ENCODE data around the gene GRIK3. TPM values are rescaled to one million over a fixed set of nuclear protein-coding genes. Genes with fewer than 3 reads are reported as not detected.

GRIK3 gene
- total RNA-seq, 4 donors from 2014 or later = 0.75 to 9.8 (median 1.2) TPM

- Histone ChIP-seq H3K27ac (no peak overlapping the region), H3K4me1 (no peaks in the 10 kb centered on the region), H3K36me3 (no peaks in the 10 kb centered on the region), H3K4me3 (no peak overlapping the region), H3K27me3 (no peaks in the 10 kb centered on the region), H3K9me3 (no peaks in the 10 kb centered on the region)
- in situ Hi-C loops (cut with MboI; ENCODE audit: low pct_ligation_motif_present in 1 of 4, low pct_unique_long_range_greater_than_20kb in 1 of 4, low sequenced_read_pairs in 3 of 4) (no loop called here), intact Hi-C loops (cut with DNase I; ENCODE audit: low total_unique reads) (no loop called here)
- 60% methylated on average over 3 of the region's 3 CpGs; no CpG with 5 or more reads in 1 of the 2 donors for WGBS, 2 donors (ENCODE audit: low coverage in 1 of 2)
- TF ChIP-seq, protein P1, sequence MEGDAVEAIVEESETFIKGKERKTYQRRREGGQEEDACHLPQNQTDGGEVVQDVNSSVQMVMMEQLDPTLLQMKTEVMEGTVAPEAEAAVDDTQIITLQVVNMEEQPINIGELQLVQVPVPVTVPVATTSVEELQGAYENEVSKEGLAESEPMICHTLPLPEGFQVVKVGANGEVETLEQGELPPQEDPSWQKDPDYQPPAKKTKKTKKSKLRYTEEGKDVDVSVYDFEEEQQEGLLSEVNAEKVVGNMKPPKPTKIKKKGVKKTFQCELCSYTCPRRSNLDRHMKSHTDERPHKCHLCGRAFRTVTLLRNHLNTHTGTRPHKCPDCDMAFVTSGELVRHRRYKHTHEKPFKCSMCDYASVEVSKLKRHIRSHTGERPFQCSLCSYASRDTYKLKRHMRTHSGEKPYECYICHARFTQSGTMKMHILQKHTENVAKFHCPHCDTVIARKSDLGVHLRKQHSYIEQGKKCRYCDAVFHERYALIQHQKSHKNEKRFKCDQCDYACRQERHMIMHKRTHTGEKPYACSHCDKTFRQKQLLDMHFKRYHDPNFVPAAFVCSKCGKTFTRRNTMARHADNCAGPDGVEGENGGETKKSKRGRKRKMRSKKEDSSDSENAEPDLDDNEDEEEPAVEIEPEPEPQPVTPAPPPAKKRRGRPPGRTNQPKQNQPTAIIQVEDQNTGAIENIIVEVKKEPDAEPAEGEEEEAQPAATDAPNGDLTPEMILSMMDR (IDR thresholded peaks at IDR 0.05) = no peak
- TF ChIP-seq POLR2A (IDR thresholded peaks at IDR 0.05) (no peak), POLR2AphosphoS5 (IDR thresholded peaks at IDR 0.05) (no peak), EP300 (IDR thresholded peaks at IDR 0.05; ENCODE audit: low read depth) (no peak)
- DNase-seq = no peak
Measured at GRCh38 chr1:36762174-36762573, 272.1 kb downstream of the GRIK3 start.

DNA sequence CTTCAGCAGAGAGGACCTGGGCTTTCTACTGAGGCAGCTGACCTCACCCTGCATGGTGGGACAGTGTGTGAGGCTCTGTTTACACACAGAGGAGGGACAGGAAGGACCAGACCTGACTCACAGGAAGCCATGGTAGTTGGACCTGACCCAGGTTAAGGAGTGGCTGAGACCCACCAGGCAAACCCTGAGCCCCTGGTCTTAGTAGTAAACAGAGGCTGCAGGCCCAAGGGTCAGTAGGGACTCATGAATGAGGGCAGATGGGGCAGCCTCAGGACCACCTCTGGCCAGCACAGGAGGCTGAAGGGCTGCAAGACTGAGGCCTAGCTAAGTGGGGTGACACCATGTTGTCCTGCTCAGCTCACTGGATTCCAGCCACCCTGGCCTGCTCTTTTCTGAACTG is 273.2 kb downstream of the GRIK3 start:
- no peak for DNase-seq
- H3K4me1 ChIP-seq = no peaks in the 10 kb centered on the region
- in situ Hi-C loops (cut with MboI; ENCODE audit: low pct_ligation_motif_present in 1 of 4, low pct_unique_long_range_greater_than_20kb in 1 of 4, low sequenced_read_pairs in 3 of 4) (no loop called here), intact Hi-C loops (cut with DNase I; ENCODE audit: low total_unique reads) (no loop called here)
- H3K4me3 ChIP-seq = no peak overlapping the region
- no peaks in the 10 kb centered on the region for H3K27me3 ChIP-seq
- TF ChIP-seq EP300 (IDR thresholded peaks at IDR 0.05; ENCODE audit: low read depth) (no peak), POLR2AphosphoS5 (IDR thresholded peaks at IDR 0.05) (no peak), POLR2A (IDR thresholded peaks at IDR 0.05) (no peak)
- TF ChIP-seq, protein P1 (IDR thresholded peaks at IDR 0.05) = no peak
- H3K36me3 ChIP-seq = no peaks in the 10 kb centered on the region
- H3K9me3 ChIP-seq = no peaks in the 10 kb centered on the region
- H3K27ac ChIP-seq = no peak overlapping the region

DNA sequence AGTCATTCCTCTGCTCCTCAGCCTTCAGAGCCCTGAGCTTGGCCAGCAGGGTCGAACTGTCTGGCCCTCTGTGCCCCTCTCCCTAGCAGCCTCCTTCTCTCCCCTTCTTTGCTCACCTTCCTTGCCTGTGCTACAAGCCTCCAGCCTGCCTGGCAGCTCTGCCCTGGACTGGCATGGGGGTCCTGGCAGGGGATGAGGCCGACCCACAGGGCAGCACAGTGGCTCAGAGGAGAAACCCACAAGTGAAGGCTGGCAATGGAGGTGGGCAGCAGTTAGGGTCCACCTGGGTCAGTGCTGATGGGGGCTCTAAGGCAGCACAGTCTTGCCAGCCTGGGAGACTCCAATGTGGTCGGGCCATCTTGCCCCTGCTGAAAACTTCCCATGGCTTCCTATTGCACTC is 274.2 kb downstream of the GRIK3 start:
- Histone ChIP-seq H3K27ac (no peak overlapping the region), H3K4me1 (no peaks in the 10 kb centered on the region), H3K9me3 (no peaks in the 10 kb centered on the region), H3K36me3 (no peaks in the 10 kb centered on the region), H3K27me3 (no peaks in the 10 kb centered on the region), H3K4me3 (no peak overlapping the region)
- intact Hi-C loops (cut with DNase I; ENCODE audit: low total_unique reads) = no loop called here
- TF ChIP-seq POLR2A (IDR thresholded peaks at IDR 0.05) (no peak), POLR2AphosphoS5 (IDR thresholded peaks at IDR 0.05) (no peak), EP300 (IDR thresholded peaks at IDR 0.05; ENCODE audit: low read depth) (no peak)
- TF ChIP-seq, protein P1 (IDR thresholded peaks at IDR 0.05) = no peak
- in situ Hi-C loops (cut with MboI; ENCODE audit: low pct_ligation_motif_present in 1 of 4, low pct_unique_long_range_greater_than_20kb in 1 of 4, low sequenced_read_pairs in 3 of 4) = no loop called here
- 39% methylated on average over 3 of the region's 3 CpGs; no CpG with 5 or more reads in 1 of the 2 donors for WGBS, 2 donors (ENCODE audit: low coverage in 1 of 2)
- DNase-seq = no peak

GRCh38 chr1:36759355-36759754 is 275.0 kb downstream of the GRIK3 start:
- no peak for DNase-seq
- Histone ChIP-seq H3K9me3 (no peaks in the 10 kb centered on the region), H3K4me1 (no peaks in the 10 kb centered on the region), H3K27me3 (no peaks in the 10 kb centered on the region), H3K36me3 (no peaks in the 10 kb centered on the region), H3K4me3 (no peak overlapping the region), H3K27ac (no peak overlapping the region)
- in situ Hi-C loops (cut with MboI; ENCODE audit: low pct_ligation_motif_present in 1 of 4, low pct_unique_long_range_greater_than_20kb in 1 of 4, low sequenced_read_pairs in 3 of 4) (no loop called here), intact Hi-C loops (cut with DNase I; ENCODE audit: low total_unique reads) (no loop called here)
- WGBS, 2 donors (ENCODE audit: low coverage in 1 of 2) = 89 to 95% methylated on average over 3 to 5 of the region's 5 CpGs
- TF ChIP-seq POLR2A (IDR thresholded peaks at IDR 0.05) (no peak), POLR2AphosphoS5 (IDR thresholded peaks at IDR 0.05) (no peak), EP300 (IDR thresholded peaks at IDR 0.05; ENCODE audit: low read depth) (no peak)
- TF ChIP-seq, protein P1 (IDR thresholded peaks at IDR 0.05) = no peak
